Vagina (tissue), 2 donors: ENCODE data around the gene ITGB7. TPM values are rescaled to one million over a fixed set of nuclear protein-coding genes. Genes with fewer than 3 reads are reported as not detected.

Experiments
- DNase-seq, 2 donors: peaks; one replicate each; pipeline ENCODE4 v3.0.0-alpha.2; 2017; ENCODE audit errors: extremely low spot score in 2 of 2
- H3K27ac ChIP-seq: fragments of 200-600 bp; sonication (generic); one replicate; pipeline ENCODE4 v1.5.1; 2019
- H3K27me3 ChIP-seq: fragments of 200-600 bp; sonication (generic); one replicate; pipeline ENCODE4 v1.5.1; 2019
- H3K36me3 ChIP-seq, 2 donors: fragments of 200-600 bp; sonication (generic); one replicate each; pipeline ENCODE4 v1.5.1; 2017 to 2019
- H3K4me1 ChIP-seq: fragments of 200-600 bp; sonication (generic); one replicate; pipeline ENCODE4 v1.5.1; 2019
- H3K4me3 ChIP-seq, 2 donors: fragments of 200-600 bp; sonication (generic); 1 replicate in 1 of 2; 2 replicates in 1 of 2; pipeline ENCODE4 v1.5.1; 2016 to 2019
- H3K9me3 ChIP-seq: fragments of 200-600 bp; sonication (generic); one replicate; pipeline ENCODE4 v1.5.1; 2019
- POLR2A ChIP-seq, 2 donors: fragments of 450-650 bp; IDR thresholded peaks; one replicate each; pipeline ENCODE4 v1.6.1; 2017; ENCODE audit warnings: antibody characterized with exemption in 2 of 2, mild to moderate bottlenecking in 2 of 2, moderate library complexity in 2 of 2
- POLR2AphosphoS5 ChIP-seq, 2 donors: sonication (generic); formaldehyde crosslinking; IDR thresholded peaks; one replicate each; pipeline ENCODE4 v1.9.0; 2017; ENCODE audit warnings: antibody characterized with exemption in 2 of 2, mild to moderate bottlenecking in 2 of 2, low read depth in 1 of 2; ENCODE audit not compliant: insufficient read depth in 1 of 2
- intact Hi-C: fragments of 100-400 bp; cut with DNase I; formaldehyde crosslinking; loops from one replicate; pipeline ENCODE4 v1.15.1; 2023
- total RNA-seq: library from RNA; depleted of rRNA; stranded (reverse); fragments of >200 nt; gene quantifications from one replicate; pipeline ENCODE4 v1.2.3, GENCODE V29; 2016
- TF ChIP-seq, protein P1 (sequence below), 3 experiments: fragments of 450-650 bp in 2 of 3; fragments of 200-600 bp in 1 of 3; sonication (generic) in 1 of 3; IDR thresholded peaks; one replicate each; pipeline ENCODE4 v1.5.1; 2017 to 2019; ENCODE audit warnings: antibody characterized with exemption in 3 of 3, mild to moderate bottlenecking in 2 of 3, moderate library complexity in 2 of 3

The ITGB7 gene
- total RNA-seq, 1 donor from 2014 or later = 3.7 TPM

DNA sequence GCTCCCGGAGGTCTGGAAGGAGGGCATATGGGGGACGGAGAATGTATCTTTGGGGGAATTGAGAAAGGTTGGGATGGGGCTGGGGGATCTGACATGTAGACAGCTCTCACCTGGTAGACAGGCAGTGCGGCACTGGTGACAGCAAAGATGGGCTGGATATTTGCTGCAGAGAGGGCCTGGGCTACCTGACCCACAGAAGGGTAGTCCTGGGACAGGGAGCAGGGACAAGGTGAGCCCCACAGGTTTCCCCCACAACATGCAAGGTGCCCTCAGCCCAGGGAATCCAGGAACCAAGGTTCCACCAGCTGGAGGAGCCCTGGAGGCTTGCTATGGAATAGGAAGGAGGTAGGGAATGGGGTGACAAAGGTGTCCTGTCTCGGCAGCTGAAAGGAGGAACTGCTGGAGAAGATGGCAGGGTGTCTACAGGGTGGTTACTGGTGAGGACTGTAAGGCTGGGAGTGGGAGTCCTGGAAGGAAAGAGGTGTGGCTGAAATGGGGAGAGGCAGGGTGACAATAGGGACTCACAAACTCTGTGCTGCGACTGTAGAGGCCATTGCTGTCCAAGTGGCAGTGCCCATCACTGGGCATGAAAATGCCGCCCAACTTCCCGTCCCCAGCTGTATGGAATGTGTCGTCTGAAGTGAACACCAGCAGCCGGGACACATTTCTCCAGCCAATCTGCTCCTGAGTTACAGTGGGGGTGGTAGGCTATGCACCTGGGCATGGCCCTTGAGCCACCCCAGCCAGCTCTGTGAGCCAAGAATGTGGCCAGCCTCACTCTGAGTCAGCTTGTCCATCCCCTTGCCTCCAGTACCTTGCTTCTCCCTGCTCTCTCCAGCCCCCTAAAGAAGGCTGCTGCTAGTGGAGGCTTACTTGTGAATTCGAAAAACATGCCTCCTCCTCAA is 11.3 kb downstream of the ITGB7 start:
- intact Hi-C loops = loop anchor here (5.0 to 10.0 kb wide), 2 partner anchors 38 to 131 kb away; no protein-coding TSS in a partner anchor
- peaks cover 13% of the 10 kb centered on the region for H3K4me1 ChIP-seq
- no peak overlapping the region for H3K4me3 ChIP-seq
- TF ChIP-seq, protein P1, sequence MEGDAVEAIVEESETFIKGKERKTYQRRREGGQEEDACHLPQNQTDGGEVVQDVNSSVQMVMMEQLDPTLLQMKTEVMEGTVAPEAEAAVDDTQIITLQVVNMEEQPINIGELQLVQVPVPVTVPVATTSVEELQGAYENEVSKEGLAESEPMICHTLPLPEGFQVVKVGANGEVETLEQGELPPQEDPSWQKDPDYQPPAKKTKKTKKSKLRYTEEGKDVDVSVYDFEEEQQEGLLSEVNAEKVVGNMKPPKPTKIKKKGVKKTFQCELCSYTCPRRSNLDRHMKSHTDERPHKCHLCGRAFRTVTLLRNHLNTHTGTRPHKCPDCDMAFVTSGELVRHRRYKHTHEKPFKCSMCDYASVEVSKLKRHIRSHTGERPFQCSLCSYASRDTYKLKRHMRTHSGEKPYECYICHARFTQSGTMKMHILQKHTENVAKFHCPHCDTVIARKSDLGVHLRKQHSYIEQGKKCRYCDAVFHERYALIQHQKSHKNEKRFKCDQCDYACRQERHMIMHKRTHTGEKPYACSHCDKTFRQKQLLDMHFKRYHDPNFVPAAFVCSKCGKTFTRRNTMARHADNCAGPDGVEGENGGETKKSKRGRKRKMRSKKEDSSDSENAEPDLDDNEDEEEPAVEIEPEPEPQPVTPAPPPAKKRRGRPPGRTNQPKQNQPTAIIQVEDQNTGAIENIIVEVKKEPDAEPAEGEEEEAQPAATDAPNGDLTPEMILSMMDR (IDR thresholded peaks at IDR 0.05) = no peak
- TF ChIP-seq POLR2AphosphoS5 (IDR thresholded peaks at IDR 0.05; ENCODE audit: insufficient read depth in 1 of 2, low read depth in 1 of 2) (no peak), POLR2A (IDR thresholded peaks at IDR 0.05) (no peak)
- no peaks in the 10 kb centered on the region for H3K9me3 ChIP-seq
- no peaks in the 10 kb centered on the region for H3K36me3 ChIP-seq
- H3K27ac ChIP-seq = no peak overlapping the region
- no peak for DNase-seq
- H3K27me3 ChIP-seq = no peaks in the 10 kb centered on the region

DNA sequence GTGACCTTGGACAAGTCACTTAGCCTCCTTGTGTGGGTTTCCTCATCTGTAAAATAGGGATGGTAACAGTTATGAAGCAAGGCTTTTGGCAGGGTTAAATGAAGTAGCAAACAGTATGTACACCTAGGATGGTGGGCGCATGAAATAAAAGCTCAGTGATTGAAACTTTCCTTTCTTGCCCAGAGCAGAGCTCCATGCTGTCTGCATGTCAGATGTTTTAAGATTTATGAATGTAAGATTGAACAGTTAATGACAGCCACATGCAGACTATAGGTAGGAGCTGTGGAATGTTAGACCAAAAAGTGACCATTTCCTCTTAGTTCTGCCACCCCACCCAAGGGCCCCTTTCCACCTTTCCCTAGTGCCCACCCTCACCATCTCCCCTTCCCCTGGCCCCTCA is 12.1 kb downstream of the ITGB7 start:
- TF ChIP-seq POLR2AphosphoS5 (IDR thresholded peaks at IDR 0.05; ENCODE audit: insufficient read depth in 1 of 2, low read depth in 1 of 2) (no peak), POLR2A (IDR thresholded peaks at IDR 0.05) (no peak)
- TF ChIP-seq, protein P1 (IDR thresholded peaks at IDR 0.05) = no peak
- Histone ChIP-seq H3K36me3 (no peaks in the 10 kb centered on the region), H3K9me3 (no peaks in the 10 kb centered on the region), H3K27me3 (no peaks in the 10 kb centered on the region), H3K4me1 (peaks cover 13% of the 10 kb centered on the region), H3K27ac (no peak overlapping the region), H3K4me3 (no peak overlapping the region)
- DNase-seq = no peak
- intact Hi-C loops = loop anchor here (5.0 to 10.0 kb wide), 2 partner anchors 38 to 130 kb away; no protein-coding TSS in a partner anchor

DNA sequence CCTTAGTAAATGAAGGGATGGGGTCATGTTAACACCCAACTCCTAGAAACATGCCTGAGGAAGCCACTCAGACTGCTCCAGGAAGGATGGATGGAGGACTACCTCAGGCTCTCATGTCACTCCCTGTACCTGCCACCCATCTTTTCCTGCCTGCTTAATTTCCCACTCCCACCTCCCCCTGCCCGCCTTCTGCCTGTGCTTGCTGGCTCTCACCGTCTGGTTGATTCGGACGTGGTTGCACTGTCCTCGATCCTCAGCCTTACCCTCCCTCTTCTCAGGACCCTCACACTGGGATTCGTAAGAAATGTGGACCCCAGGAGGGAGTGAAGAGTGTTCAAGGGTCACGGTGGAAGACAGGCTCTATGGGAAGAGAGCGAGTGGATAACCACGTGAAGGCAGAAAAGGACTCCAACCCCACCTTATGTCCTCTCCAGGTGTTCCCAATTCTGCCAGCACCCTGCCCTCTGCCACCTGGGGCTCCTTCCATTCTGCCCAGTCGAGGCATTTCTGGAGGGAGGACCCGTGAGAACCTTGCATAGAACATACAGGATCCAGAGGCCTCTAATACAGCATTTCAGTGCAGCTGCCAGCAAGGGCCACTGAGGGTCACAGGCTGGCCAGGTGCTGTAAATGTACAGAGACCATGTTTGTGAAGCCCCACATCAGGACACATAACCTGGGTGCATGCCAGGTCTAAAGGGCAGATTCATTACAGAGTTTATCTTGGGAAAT is 12.9 kb downstream of the ITGB7 start:
- DNase-seq = no peak
- no peak overlapping the region for H3K27ac ChIP-seq
- no peaks in the 10 kb centered on the region for H3K27me3 ChIP-seq
- no peaks in the 10 kb centered on the region for H3K9me3 ChIP-seq
- H3K4me1 ChIP-seq = peaks cover 13% of the 10 kb centered on the region
- intact Hi-C loops = loop anchor here (10.0 kb wide), 1 partner anchor 129 kb away; no protein-coding TSS in a partner anchor
- H3K4me3 ChIP-seq = no peak overlapping the region
- TF ChIP-seq POLR2A (IDR thresholded peaks at IDR 0.05) (no peak), POLR2AphosphoS5 (IDR thresholded peaks at IDR 0.05; ENCODE audit: insufficient read depth in 1 of 2, low read depth in 1 of 2) (no peak)
- TF ChIP-seq, protein P1 (IDR thresholded peaks at IDR 0.05) = no peak
- H3K36me3 ChIP-seq = no peaks in the 10 kb centered on the region

DNA sequence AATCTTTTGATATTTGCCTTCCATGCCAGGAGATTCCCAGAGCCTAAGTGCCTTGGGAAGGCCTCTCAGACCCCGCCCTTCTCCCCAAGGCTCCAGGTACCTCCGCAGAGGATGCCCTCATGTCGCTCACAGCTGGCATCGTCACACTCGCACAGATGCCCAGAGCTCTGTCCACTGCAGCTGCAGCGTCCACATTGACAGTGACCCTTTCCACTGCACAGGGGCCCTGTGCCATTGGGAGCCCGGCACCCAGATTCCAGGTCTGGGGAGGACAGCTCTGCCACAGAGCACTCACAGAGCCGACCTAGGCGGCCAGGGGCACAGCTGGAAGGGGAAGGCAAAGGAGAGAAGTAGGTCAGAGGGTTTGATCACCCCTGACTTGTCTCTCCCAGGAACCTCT is 14.0 kb downstream of the ITGB7 start:
- DNase-seq = no peak
- Histone ChIP-seq H3K4me3 (no peak overlapping the region), H3K27me3 (no peaks in the 10 kb centered on the region), H3K27ac (no peak overlapping the region), H3K36me3 (peaks cover 0 to 8% of the 10 kb centered on the region in 2 donors), H3K9me3 (no peaks in the 10 kb centered on the region), H3K4me1 (peaks cover 10% of the 10 kb centered on the region)
- no peak for TF ChIP-seq POLR2AphosphoS5 (IDR thresholded peaks at IDR 0.05; ENCODE audit: insufficient read depth in 1 of 2, low read depth in 1 of 2)
- no peak for TF ChIP-seq POLR2A (IDR thresholded peaks at IDR 0.05)
- intact Hi-C loops = loop anchor here (10.0 kb wide), 1 partner anchor 128 kb away; no protein-coding TSS in a partner anchor

DNA sequence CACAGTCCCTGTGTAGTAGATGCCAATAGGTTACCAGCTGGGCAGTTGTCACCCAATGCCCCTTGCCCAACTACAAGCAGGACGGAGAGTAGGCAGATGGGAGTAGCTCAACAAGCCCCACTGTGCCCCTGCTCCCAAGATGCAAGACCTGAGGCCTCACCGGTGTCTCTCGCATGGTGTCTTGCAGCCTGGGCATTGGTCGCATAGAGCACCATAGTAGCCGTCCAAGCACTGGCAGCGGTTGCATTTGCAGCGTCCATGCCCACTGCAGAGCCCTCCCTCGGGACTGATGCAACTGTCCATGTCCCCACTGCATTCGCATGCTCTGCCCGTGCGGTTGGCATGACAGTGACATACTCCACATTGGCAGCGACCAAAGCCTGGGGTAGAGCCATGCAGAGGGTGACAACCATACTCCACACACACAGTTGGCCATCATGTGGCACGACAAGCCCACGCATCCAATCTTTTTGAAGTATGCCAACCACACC is 14.5 kb downstream of the ITGB7 start:
- Histone ChIP-seq H3K4me3 (no peak overlapping the region), H3K27ac (no peak overlapping the region), H3K4me1 (peaks cover 5% of the 10 kb centered on the region), H3K36me3 (peaks cover 0 to 13% of the 10 kb centered on the region in 2 donors), H3K27me3 (no peaks in the 10 kb centered on the region), H3K9me3 (no peaks in the 10 kb centered on the region)
- intact Hi-C loops = loop anchor here (10.0 kb wide), 1 partner anchor 128 kb away; no protein-coding TSS in a partner anchor
- TF ChIP-seq POLR2A (IDR thresholded peaks at IDR 0.05) (no peak), POLR2AphosphoS5 (IDR thresholded peaks at IDR 0.05; ENCODE audit: insufficient read depth in 1 of 2, low read depth in 1 of 2) (no peak)
- TF ChIP-seq, protein P1 (IDR thresholded peaks at IDR 0.05) = no peak
- DNase-seq = no peak
